CD14-positive monocyte (primary cell): ENCODE results near the gene LRRN4. TPM values are rescaled to one million over a fixed set of nuclear protein-coding genes. Genes with fewer than 3 reads are reported as not detected.
A peak's percentile ranks its signal among the peaks of the same experiment; 100 is the strongest.

Source experiments
- DNase-seq, 3 donors: peaks; one replicate each; pipeline ENCODE4 v3.0.0-alpha.2; 2011 to 2022
- H2AFZ ChIP-seq: 2 replicates; pipeline ENCODE4 v1.6.0; 2012; ENCODE audit warnings: mild to moderate bottlenecking, low read depth, low read length, inconsistent platforms; ENCODE audit not compliant: insufficient read depth, poor library complexity, severe bottlenecking
- H3K27ac ChIP-seq, 2 donors: 1 replicate in 1 of 2; 2 replicates in 1 of 2; pipeline ENCODE4 v1.5.1; 2012 to 2013; ENCODE audit warnings: low read length in 2 of 2, control low read depth in 1 of 2, inconsistent platforms in 1 of 2, low read depth in 1 of 2, mild to moderate bottlenecking in 1 of 2
- H3K27me3 ChIP-seq, 2 donors: one replicate each; pipeline versions ENCODE4 v1.6.0 to v1.6.1; 2011 to 2013; ENCODE audit warnings: low read length in 2 of 2; ENCODE audit not compliant: control insufficient read depth in 2 of 2, insufficient read depth in 2 of 2
- H3K36me3 ChIP-seq, 2 donors: replicated peaks in 1 of 2; 1 replicate in 1 of 2; 2 replicates in 1 of 2; pipeline versions ENCODE4 v1.5.1 to v1.6.1; 2012 to 2013; ENCODE audit warnings: low read length in 2 of 2, control low read depth in 1 of 2, inconsistent platforms in 1 of 2, mild to moderate bottlenecking in 1 of 2; ENCODE audit not compliant: insufficient read depth in 2 of 2, control insufficient read depth in 1 of 2
- H3K4me1 ChIP-seq, 2 donors: 1 replicate in 1 of 2; 2 replicates in 1 of 2; pipeline versions ENCODE4 v1.5.1 to v1.6.1; 2012 to 2013; ENCODE audit warnings: low read length in 2 of 2, control low read depth in 1 of 2, inconsistent platforms in 1 of 2, mild to moderate bottlenecking in 1 of 2, moderate library complexity in 1 of 2; ENCODE audit not compliant: insufficient read depth in 2 of 2, control insufficient read depth in 1 of 2
- H3K4me2 ChIP-seq: replicated peaks from 2 replicates; pipeline ENCODE3; 2012; ENCODE audit warnings: low read length, moderate library complexity, mild to moderate bottlenecking; ENCODE audit not compliant: poor library complexity, severe bottlenecking; ENCODE audit errors: extremely low read depth
- H3K4me3 ChIP-seq, 3 experiments: fragments of 200-600 bp in 1 of 3; sonication (generic) in 1 of 3; replicated peaks in 1 of 3; 1 replicate in 2 of 3; 2 replicates in 1 of 3; pipeline ENCODE4 v1.5.1; 2011 to 2013; ENCODE audit warnings: low read length in 3 of 3, mild to moderate bottlenecking in 3 of 3, control low read depth in 2 of 3, low read depth in 2 of 3, inconsistent platforms in 1 of 3, moderate library complexity in 1 of 3
- H3K79me2 ChIP-seq: 2 replicates; pipeline ENCODE4 v1.6.0; 2012; ENCODE audit warnings: mild to moderate bottlenecking, control low read depth, inconsistent platforms, low read length, moderate library complexity; ENCODE audit not compliant: insufficient read depth
- H3K9ac ChIP-seq: 2 replicates; pipeline ENCODE4 v1.6.0; 2017; ENCODE audit warnings: low read length, mild to moderate bottlenecking; ENCODE audit not compliant: insufficient read depth, poor library complexity, severe bottlenecking
- H3K9me3 ChIP-seq, 2 donors: replicated peaks in 1 of 2; 1 replicate in 1 of 2; 2 replicates in 1 of 2; pipeline versions ENCODE4 v1.5.1 to v1.6.1; 2012 to 2013; ENCODE audit warnings: low read length in 2 of 2, control low read depth in 1 of 2; ENCODE audit not compliant: control insufficient read depth in 1 of 2, insufficient read depth in 1 of 2
- H4K20me1 ChIP-seq: 2 replicates; pipeline ENCODE4 v1.6.0; 2012; ENCODE audit warnings: mild to moderate bottlenecking, low read length, control low read depth, moderate library complexity; ENCODE audit not compliant: insufficient read depth
- H3K27ac Mint-ChIP-seq, 7 donors: one replicate each; pipeline ENCODE4 v1.8.0; 2020; ENCODE audit warnings: mild to moderate bottlenecking in 7 of 7, mixed read lengths in 7 of 7, moderate library complexity in 6 of 7, inconsistent platforms in 2 of 7
- H3K27me3 Mint-ChIP-seq, 3 donors: one replicate each; pipeline ENCODE4 v1.8.0; 2021 to 2022; ENCODE audit warnings: low read depth in 3 of 3, mild to moderate bottlenecking in 3 of 3, mixed read lengths in 3 of 3, moderate library complexity in 3 of 3, inconsistent platforms in 1 of 3
- H3K36me3 Mint-ChIP-seq, 2 donors: one replicate each; pipeline ENCODE4 v1.8.0; 2020; ENCODE audit warnings: mixed read lengths in 2 of 2, inconsistent platforms in 1 of 2, mild to moderate bottlenecking in 1 of 2
- H3K4me1 Mint-ChIP-seq: one replicate; pipeline ENCODE4 v1.8.0; 2020; ENCODE audit warnings: mild to moderate bottlenecking, mixed read lengths
- H3K4me3 Mint-ChIP-seq, 2 donors: one replicate each; pipeline ENCODE4 v1.8.0; 2020; ENCODE audit warnings: mild to moderate bottlenecking in 2 of 2, mixed read lengths in 2 of 2, moderate library complexity in 1 of 2
- H3K9me3 Mint-ChIP-seq, 7 donors: one replicate each; pipeline ENCODE4 v1.8.0; 2020 to 2022; ENCODE audit warnings: mixed read lengths in 7 of 7, mild to moderate bottlenecking in 6 of 7, moderate library complexity in 6 of 7, inconsistent platforms in 2 of 7
- CTCF ChIP-seq: fragments of 200-600 bp; IDR thresholded peaks from one replicate; pipeline ENCODE4 v1.8.0; 2022; ENCODE audit warnings: antibody characterized with exemption, mild to moderate bottlenecking
- WGBS: methylation state at CpG from one replicate; pipeline ENCODE4 v1.1.5; 2013; ENCODE audit warnings: missing lambda C conversion rate; ENCODE audit not compliant: insufficient coverage; 5-methylcytosine and 5-hydroxymethylcytosine counted together
- intact Hi-C, 2 donors: fragments of 100-400 bp; cut with micrococcal nuclease; formaldehyde crosslinking; loops; one replicate each; pipeline versions ENCODE4 v1.15.0 to v1.15.1; 2023
- polyA plus RNA-seq, 3 donors: library from polyadenylated mRNA; depleted of rRNA in 1 of 3; unstranded in 2 of 3; stranded (reverse) in 1 of 3; fragments of 300-500 nt in 2 of 3; fragments of >200 nt in 1 of 3; fragmentation: Illumina TruSeq in 2 of 3; gene quantifications; 1 replicate in 2 of 3; 2 replicates in 1 of 3; pipeline ENCODE4 v1.2.3, GENCODE V29; 2012 to 2021

Gene LRRN4
- polyA plus RNA-seq, 3 donors: not detected

GRCh38 chr20:6041808-6042265 is 12.0 kb downstream of the LRRN4 start:
- Histone ChIP-seq H3K27ac (no peak overlapping the region), H4K20me1 (peaks cover 4% of the 10 kb centered on the region), H3K27me3 (no peaks in the 10 kb centered on the region), H3K79me2 (no peaks in the 10 kb centered on the region), H3K4me2 (no peak overlapping the region), H3K4me3 (no peak overlapping the region), H3K9me3 (no peaks in the 10 kb centered on the region), H3K36me3 (peaks cover 52 to 56% of the 10 kb centered on the region in 2 donors), H3K4me1 (no peaks in the 10 kb centered on the region), H3K9ac (no peak overlapping the region), H2AFZ (no peak overlapping the region)
- H3K4me1 Mint-ChIP-seq: no peaks in the 10 kb centered on the region
- H3K9me3 Mint-ChIP-seq: peaks cover 0 to 8% (median 0%) of the 10 kb centered on the region in 7 donors
- peaks cover 0 to 2% (median 0%) of the 10 kb centered on the region in 3 donors for H3K27me3 Mint-ChIP-seq
- H3K4me3 Mint-ChIP-seq: no peak overlapping the region
- 97% methylated on average over 26 of the region's 26 CpGs for WGBS
- H3K36me3 Mint-ChIP-seq: peaks cover 48 to 56% of the 10 kb centered on the region in 2 donors
- DNase-seq: no peak
- H3K27ac Mint-ChIP-seq: peak overlapping the region in 1 of 7 donors; percentile 45
- no peak for TF ChIP-seq CTCF
- intact Hi-C loops: no loop called here

GRCh38 chr20:6040958-6041807 is 12.7 kb downstream of the LRRN4 start:
- no peaks in the 10 kb centered on the region for H3K4me1 ChIP-seq
- no peak for TF ChIP-seq CTCF
- intact Hi-C loops: no loop called here
- H3K4me3 ChIP-seq: no peak overlapping the region
- H4K20me1 ChIP-seq: peaks cover 4% of the 10 kb centered on the region
- peaks cover 0 to 8% (median 0%) of the 10 kb centered on the region in 7 donors for H3K9me3 Mint-ChIP-seq
- H3K36me3 Mint-ChIP-seq: peaks cover 55 to 63% of the 10 kb centered on the region in 2 donors
- no peak overlapping the region for H3K4me2 ChIP-seq
- no peaks in the 10 kb centered on the region for H3K27me3 ChIP-seq
- no peak overlapping the region for H2AFZ ChIP-seq
- H3K36me3 ChIP-seq: peaks cover 59 to 62% of the 10 kb centered on the region in 2 donors
- no peak overlapping the region for H3K27ac ChIP-seq
- H3K27ac Mint-ChIP-seq: peak overlapping the region in 1 of 7 donors; percentile 9
- H3K27me3 Mint-ChIP-seq: peaks cover 0 to 2% (median 0%) of the 10 kb centered on the region in 3 donors
- no peak overlapping the region for H3K4me3 Mint-ChIP-seq
- DNase-seq: no peak
- H3K4me1 Mint-ChIP-seq: no peaks in the 10 kb centered on the region
- H3K9ac ChIP-seq: no peak overlapping the region
- H3K79me2 ChIP-seq: no peaks in the 10 kb centered on the region
- WGBS: 95% methylated on average over 57 of the region's 67 CpGs
- no peaks in the 10 kb centered on the region for H3K9me3 ChIP-seq
